GM23338 (cell line): Measurements from ENCODE around the gene CTNNA1. TPM values are rescaled to one million over a fixed set of nuclear protein-coding genes. Genes with fewer than 3 reads are reported as not detected.

Source experiments
- ATAC-seq: fragments of 200-7000 bp; cut with Tn5 transposase; 3 replicates; pipeline ENCODE4 v1.9.1; 2020
- DNase-seq: peaks from one replicate; pipeline ENCODE4 v3.0.0-alpha.2; 2015; ENCODE audit warnings: low spot score
- H2AFZ ChIP-seq: fragments of 200-600 bp; sonication (generic); 2 replicates; pipeline ENCODE4 v1.8.0; 2016; ENCODE audit warnings: antibody characterized with exemption, mild to moderate bottlenecking, moderate library complexity
- H3F3A ChIP-seq: fragments of 200-600 bp; sonication (generic); replicated peaks from 2 replicates; pipeline ENCODE4 v1.8.0; 2017; ENCODE audit warnings: antibody characterized with exemption, mixed run types, low read depth
- H3K27ac ChIP-seq: fragments of 200-600 bp; sonication (generic); 2 replicates; pipeline ENCODE4 v1.6.1; 2016; ENCODE audit warnings: low read depth
- H3K27me3 ChIP-seq: fragments of 200-600 bp; sonication (generic); 2 replicates; pipeline ENCODE4 v1.8.0; 2016; ENCODE audit warnings: mild to moderate bottlenecking, mixed run types, moderate library complexity; ENCODE audit not compliant: insufficient read depth
- H3K36me3 ChIP-seq: fragments of 200-600 bp; sonication (generic); 2 replicates; pipeline ENCODE4 v1.8.0; 2016; ENCODE audit warnings: mild to moderate bottlenecking; ENCODE audit not compliant: insufficient read depth
- H3K4me1 ChIP-seq: fragments of 200-600 bp; sonication (generic); 2 replicates; pipeline ENCODE4 v1.8.0; 2016; ENCODE audit warnings: mild to moderate bottlenecking, moderate library complexity; ENCODE audit not compliant: insufficient read depth
- H3K4me2 ChIP-seq: fragments of 200-600 bp; sonication (generic); 2 replicates; pipeline ENCODE4 v1.7.1; 2017; ENCODE audit warnings: mixed run types
- H3K4me3 ChIP-seq: fragments of 200-600 bp; sonication (generic); 2 replicates; pipeline ENCODE4 v1.6.1; 2016; ENCODE audit warnings: mixed run types
- H3K79me2 ChIP-seq: fragments of 200-600 bp; sonication (generic); replicated peaks from 2 replicates; pipeline ENCODE4 v1.8.0; 2017; ENCODE audit warnings: mild to moderate bottlenecking; ENCODE audit not compliant: insufficient read depth
- H3K9me2 ChIP-seq: fragments of 200-600 bp; sonication (generic); 2 replicates; pipeline ENCODE4 v1.8.0; 2017; ENCODE audit not compliant: insufficient read depth
- H4K20me1 ChIP-seq: fragments of 200-600 bp; sonication (generic); replicated peaks from 2 replicates; pipeline ENCODE4 v1.8.0; 2017; ENCODE audit warnings: mild to moderate bottlenecking; ENCODE audit not compliant: insufficient read depth
- H3K27ac Mint-ChIP-seq: 2 replicates; pipeline ENCODE4 v1.8.0; 2020; ENCODE audit warnings: inconsistent platforms, mild to moderate bottlenecking, moderate library complexity, mixed read lengths
- H3K27me3 Mint-ChIP-seq: 3 replicates; pipeline ENCODE4 v1.8.0; 2022; ENCODE audit warnings: low read depth, mild to moderate bottlenecking, moderate library complexity, mixed read lengths, inconsistent platforms; ENCODE audit not compliant: insufficient read depth, poor library complexity
- H3K36me3 Mint-ChIP-seq: 3 replicates; pipeline ENCODE4 v1.8.0; 2021; ENCODE audit warnings: low read depth, mild to moderate bottlenecking, inconsistent platforms, moderate library complexity, mixed read lengths
- H3K4me1 Mint-ChIP-seq: 3 replicates; pipeline ENCODE4 v1.8.0; 2020; ENCODE audit warnings: mild to moderate bottlenecking, inconsistent platforms, mixed read lengths
- H3K4me3 Mint-ChIP-seq: 3 replicates; pipeline ENCODE4 v1.8.0; 2021; ENCODE audit warnings: moderate library complexity, mild to moderate bottlenecking, inconsistent platforms, mixed read lengths
- H3K9me3 Mint-ChIP-seq: 3 replicates; pipeline ENCODE4 v1.8.0; 2020; ENCODE audit warnings: moderate library complexity, mild to moderate bottlenecking, inconsistent platforms, mixed read lengths
- CREB1 ChIP-seq: fragments of 250-450 bp; sonication (Bioruptor Pico); IDR thresholded peaks from 2 replicates; pipeline ENCODE4 v1.5.0; 2020; ENCODE audit warnings: low read depth, mild to moderate bottlenecking, moderate library complexity
- EZH2 ChIP-seq: fragments of 200-600 bp; sonication (generic); IDR thresholded peaks from one replicate; pipeline ENCODE4 v1.8.0; 2017; ENCODE audit warnings: antibody characterized with exemption, mild to moderate bottlenecking, low read depth; ENCODE audit not compliant: unreplicated experiment
- EZH2phosphoT487 ChIP-seq: fragments of 200-600 bp; sonication (generic); IDR thresholded peaks from one replicate; pipeline ENCODE4 v1.8.1; 2018; ENCODE audit warnings: antibody characterized with exemption; ENCODE audit not compliant: unreplicated experiment
- JUNB ChIP-seq: IDR thresholded peaks from one replicate; pipeline ENCODE4 v1.6.1; 2016; ENCODE audit warnings: antibody characterized with exemption; ENCODE audit not compliant: unreplicated experiment
- NANOG ChIP-seq: IDR thresholded peaks from 2 replicates; pipeline ENCODE4 v1.6.1; 2016; ENCODE audit warnings: antibody characterized with exemption, borderline replicate concordance
- POLR2AphosphoS5 ChIP-seq: IDR thresholded peaks from 2 replicates; pipeline ENCODE4 v1.6.1; 2016; ENCODE audit warnings: antibody characterized with exemption, low read depth
- STAT1 ChIP-seq: IDR thresholded peaks from one replicate; pipeline ENCODE4 v1.6.1; 2016; ENCODE audit warnings: antibody characterized with exemption; ENCODE audit not compliant: unreplicated experiment
- ZNF114 ChIP-seq: fragments of 250-450 bp; sonication (Bioruptor Pico); IDR thresholded peaks from 2 replicates; pipeline ENCODE4 v1.5.0; 2020; ENCODE audit warnings: mild to moderate bottlenecking, moderate library complexity
- ZNF331 ChIP-seq: fragments of 250-450 bp; sonication (Bioruptor Pico); IDR thresholded peaks from 2 replicates; pipeline ENCODE4 v1.5.0; 2020; ENCODE audit warnings: low read depth, mild to moderate bottlenecking, moderate library complexity
- polyA plus RNA-seq: library from polyadenylated mRNA; unstranded; fragments of >200 nt; fragmentation: Nextera tagmentation; extraction: Ambion mirVana; gene quantifications from 2 replicates; pipeline ENCODE4 v1.2.1, GENCODE V29; 2016
- total RNA-seq: library from RNA; depleted of rRNA; stranded (reverse); fragments of >200 nt; shearing (Covaris generic); gene quantifications from 2 replicates; pipeline ENCODE4 v1.2.3, GENCODE V29; 2014
- TF ChIP-seq, protein P1 (sequence below): IDR thresholded peaks from one replicate; pipeline ENCODE4 v1.6.1; 2018; ENCODE audit warnings: antibody characterized with exemption; ENCODE audit not compliant: unreplicated experiment
- TF ChIP-seq, protein P2 (sequence below), 2 experiments: fragments of 200-600 bp in 1 of 2; sonication (generic) in 1 of 2; conservative IDR thresholded peaks; 2 replicates each; pipeline versions ENCODE4 v1.5.1 to v1.6.1; 2016 to 2017; ENCODE audit warnings: antibody characterized with exemption in 2 of 2, low read depth in 2 of 2, mild to moderate bottlenecking in 2 of 2, moderate library complexity in 1 of 2
- TF ChIP-seq, protein P3 (sequence below): IDR thresholded peaks from 2 replicates; pipeline ENCODE4 v1.6.1; 2016; ENCODE audit warnings: antibody characterized with exemption
- TF ChIP-seq, protein P4 (sequence below): fragments of 250-450 bp; sonication (Bioruptor Pico); IDR thresholded peaks from 2 replicates; pipeline ENCODE4 v1.5.0; 2020; ENCODE audit warnings: mild to moderate bottlenecking, moderate library complexity

The CTNNA1 gene
- total and polyA plus RNA-seq, 2 experiments from 2014 or later: 111 to 348 TPM

DNA sequence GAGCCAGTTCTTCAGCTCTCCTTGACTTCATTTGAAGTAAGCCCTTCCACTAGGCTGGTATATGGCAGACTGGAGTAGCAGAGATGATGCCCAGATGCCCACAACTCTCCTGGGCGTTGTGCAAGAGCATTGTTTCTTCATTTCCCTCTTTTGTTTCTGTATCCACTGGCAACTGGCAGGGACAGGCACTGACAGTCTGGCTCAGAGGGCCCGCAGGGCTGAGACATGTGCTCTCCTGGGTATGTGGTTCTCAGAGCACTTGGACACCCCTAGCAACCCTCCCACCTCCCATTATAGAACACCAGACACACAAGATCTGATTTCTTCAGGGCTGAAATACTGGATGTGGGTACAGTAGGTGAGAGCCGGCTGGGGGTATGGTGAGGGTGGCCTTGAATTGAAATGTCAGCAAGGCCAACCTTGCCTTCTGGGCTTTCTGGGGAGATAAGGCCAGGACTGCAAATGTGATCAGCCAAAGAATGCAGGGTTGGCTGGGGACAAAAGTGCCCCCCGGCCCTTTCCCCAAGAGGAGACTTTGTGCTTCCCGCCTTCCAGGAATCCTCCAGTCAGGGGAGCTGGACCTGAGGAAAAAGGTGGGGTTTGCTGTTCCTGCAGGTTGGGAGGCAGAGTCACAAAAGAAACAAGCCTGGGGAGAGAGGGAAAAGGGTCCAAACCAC lies 28.6 kb upstream of the CTNNA1 start:
- H3K36me3 Mint-ChIP-seq: no peaks in the 10 kb centered on the region; the same call in 2 of the 3 replicates
- H3K4me3 Mint-ChIP-seq: no peak overlapping the region
- peak overlapping the region; percentile 85 for H2AFZ ChIP-seq
- peak overlapping the region; percentile 60 for H3K4me2 ChIP-seq
- no peaks in the 10 kb centered on the region for H4K20me1 ChIP-seq
- no peaks in the 10 kb centered on the region for H3K36me3 ChIP-seq
- peaks cover 45% of the 10 kb centered on the region for H3K4me1 Mint-ChIP-seq
- no peaks in the 10 kb centered on the region for H3K27me3 ChIP-seq
- H3K9me2 ChIP-seq: no peaks in the 10 kb centered on the region
- H3K4me1 ChIP-seq: peaks cover 34% of the 10 kb centered on the region
- TF ChIP-seq, protein P1, sequence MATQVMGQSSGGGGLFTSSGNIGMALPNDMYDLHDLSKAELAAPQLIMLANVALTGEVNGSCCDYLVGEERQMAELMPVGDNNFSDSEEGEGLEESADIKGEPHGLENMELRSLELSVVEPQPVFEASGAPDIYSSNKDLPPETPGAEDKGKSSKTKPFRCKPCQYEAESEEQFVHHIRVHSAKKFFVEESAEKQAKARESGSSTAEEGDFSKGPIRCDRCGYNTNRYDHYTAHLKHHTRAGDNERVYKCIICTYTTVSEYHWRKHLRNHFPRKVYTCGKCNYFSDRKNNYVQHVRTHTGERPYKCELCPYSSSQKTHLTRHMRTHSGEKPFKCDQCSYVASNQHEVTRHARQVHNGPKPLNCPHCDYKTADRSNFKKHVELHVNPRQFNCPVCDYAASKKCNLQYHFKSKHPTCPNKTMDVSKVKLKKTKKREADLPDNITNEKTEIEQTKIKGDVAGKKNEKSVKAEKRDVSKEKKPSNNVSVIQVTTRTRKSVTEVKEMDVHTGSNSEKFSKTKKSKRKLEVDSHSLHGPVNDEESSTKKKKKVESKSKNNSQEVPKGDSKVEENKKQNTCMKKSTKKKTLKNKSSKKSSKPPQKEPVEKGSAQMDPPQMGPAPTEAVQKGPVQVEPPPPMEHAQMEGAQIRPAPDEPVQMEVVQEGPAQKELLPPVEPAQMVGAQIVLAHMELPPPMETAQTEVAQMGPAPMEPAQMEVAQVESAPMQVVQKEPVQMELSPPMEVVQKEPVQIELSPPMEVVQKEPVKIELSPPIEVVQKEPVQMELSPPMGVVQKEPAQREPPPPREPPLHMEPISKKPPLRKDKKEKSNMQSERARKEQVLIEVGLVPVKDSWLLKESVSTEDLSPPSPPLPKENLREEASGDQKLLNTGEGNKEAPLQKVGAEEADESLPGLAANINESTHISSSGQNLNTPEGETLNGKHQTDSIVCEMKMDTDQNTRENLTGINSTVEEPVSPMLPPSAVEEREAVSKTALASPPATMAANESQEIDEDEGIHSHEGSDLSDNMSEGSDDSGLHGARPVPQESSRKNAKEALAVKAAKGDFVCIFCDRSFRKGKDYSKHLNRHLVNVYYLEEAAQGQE: no peak
- TF ChIP-seq ZNF331 (CRISPR knock-in tag) (no peak), EZH2phosphoT487 (no peak), CREB1 (no peak), EZH2 (no peak), ZNF114 (CRISPR knock-in tag) (no peak), NANOG (no peak), JUNB (no peak), STAT1 (no peak), POLR2AphosphoS5 (no peak)
- TF ChIP-seq, protein P2, sequence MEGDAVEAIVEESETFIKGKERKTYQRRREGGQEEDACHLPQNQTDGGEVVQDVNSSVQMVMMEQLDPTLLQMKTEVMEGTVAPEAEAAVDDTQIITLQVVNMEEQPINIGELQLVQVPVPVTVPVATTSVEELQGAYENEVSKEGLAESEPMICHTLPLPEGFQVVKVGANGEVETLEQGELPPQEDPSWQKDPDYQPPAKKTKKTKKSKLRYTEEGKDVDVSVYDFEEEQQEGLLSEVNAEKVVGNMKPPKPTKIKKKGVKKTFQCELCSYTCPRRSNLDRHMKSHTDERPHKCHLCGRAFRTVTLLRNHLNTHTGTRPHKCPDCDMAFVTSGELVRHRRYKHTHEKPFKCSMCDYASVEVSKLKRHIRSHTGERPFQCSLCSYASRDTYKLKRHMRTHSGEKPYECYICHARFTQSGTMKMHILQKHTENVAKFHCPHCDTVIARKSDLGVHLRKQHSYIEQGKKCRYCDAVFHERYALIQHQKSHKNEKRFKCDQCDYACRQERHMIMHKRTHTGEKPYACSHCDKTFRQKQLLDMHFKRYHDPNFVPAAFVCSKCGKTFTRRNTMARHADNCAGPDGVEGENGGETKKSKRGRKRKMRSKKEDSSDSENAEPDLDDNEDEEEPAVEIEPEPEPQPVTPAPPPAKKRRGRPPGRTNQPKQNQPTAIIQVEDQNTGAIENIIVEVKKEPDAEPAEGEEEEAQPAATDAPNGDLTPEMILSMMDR (conservative IDR thresholded peaks at IDR 0.05; ENCODE audit: low read depth in 2 of 2): no peak
- TF ChIP-seq, protein P3, sequence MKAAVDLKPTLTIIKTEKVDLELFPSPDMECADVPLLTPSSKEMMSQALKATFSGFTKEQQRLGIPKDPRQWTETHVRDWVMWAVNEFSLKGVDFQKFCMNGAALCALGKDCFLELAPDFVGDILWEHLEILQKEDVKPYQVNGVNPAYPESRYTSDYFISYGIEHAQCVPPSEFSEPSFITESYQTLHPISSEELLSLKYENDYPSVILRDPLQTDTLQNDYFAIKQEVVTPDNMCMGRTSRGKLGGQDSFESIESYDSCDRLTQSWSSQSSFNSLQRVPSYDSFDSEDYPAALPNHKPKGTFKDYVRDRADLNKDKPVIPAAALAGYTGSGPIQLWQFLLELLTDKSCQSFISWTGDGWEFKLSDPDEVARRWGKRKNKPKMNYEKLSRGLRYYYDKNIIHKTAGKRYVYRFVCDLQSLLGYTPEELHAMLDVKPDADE: no peak
- TF ChIP-seq, protein P4, sequence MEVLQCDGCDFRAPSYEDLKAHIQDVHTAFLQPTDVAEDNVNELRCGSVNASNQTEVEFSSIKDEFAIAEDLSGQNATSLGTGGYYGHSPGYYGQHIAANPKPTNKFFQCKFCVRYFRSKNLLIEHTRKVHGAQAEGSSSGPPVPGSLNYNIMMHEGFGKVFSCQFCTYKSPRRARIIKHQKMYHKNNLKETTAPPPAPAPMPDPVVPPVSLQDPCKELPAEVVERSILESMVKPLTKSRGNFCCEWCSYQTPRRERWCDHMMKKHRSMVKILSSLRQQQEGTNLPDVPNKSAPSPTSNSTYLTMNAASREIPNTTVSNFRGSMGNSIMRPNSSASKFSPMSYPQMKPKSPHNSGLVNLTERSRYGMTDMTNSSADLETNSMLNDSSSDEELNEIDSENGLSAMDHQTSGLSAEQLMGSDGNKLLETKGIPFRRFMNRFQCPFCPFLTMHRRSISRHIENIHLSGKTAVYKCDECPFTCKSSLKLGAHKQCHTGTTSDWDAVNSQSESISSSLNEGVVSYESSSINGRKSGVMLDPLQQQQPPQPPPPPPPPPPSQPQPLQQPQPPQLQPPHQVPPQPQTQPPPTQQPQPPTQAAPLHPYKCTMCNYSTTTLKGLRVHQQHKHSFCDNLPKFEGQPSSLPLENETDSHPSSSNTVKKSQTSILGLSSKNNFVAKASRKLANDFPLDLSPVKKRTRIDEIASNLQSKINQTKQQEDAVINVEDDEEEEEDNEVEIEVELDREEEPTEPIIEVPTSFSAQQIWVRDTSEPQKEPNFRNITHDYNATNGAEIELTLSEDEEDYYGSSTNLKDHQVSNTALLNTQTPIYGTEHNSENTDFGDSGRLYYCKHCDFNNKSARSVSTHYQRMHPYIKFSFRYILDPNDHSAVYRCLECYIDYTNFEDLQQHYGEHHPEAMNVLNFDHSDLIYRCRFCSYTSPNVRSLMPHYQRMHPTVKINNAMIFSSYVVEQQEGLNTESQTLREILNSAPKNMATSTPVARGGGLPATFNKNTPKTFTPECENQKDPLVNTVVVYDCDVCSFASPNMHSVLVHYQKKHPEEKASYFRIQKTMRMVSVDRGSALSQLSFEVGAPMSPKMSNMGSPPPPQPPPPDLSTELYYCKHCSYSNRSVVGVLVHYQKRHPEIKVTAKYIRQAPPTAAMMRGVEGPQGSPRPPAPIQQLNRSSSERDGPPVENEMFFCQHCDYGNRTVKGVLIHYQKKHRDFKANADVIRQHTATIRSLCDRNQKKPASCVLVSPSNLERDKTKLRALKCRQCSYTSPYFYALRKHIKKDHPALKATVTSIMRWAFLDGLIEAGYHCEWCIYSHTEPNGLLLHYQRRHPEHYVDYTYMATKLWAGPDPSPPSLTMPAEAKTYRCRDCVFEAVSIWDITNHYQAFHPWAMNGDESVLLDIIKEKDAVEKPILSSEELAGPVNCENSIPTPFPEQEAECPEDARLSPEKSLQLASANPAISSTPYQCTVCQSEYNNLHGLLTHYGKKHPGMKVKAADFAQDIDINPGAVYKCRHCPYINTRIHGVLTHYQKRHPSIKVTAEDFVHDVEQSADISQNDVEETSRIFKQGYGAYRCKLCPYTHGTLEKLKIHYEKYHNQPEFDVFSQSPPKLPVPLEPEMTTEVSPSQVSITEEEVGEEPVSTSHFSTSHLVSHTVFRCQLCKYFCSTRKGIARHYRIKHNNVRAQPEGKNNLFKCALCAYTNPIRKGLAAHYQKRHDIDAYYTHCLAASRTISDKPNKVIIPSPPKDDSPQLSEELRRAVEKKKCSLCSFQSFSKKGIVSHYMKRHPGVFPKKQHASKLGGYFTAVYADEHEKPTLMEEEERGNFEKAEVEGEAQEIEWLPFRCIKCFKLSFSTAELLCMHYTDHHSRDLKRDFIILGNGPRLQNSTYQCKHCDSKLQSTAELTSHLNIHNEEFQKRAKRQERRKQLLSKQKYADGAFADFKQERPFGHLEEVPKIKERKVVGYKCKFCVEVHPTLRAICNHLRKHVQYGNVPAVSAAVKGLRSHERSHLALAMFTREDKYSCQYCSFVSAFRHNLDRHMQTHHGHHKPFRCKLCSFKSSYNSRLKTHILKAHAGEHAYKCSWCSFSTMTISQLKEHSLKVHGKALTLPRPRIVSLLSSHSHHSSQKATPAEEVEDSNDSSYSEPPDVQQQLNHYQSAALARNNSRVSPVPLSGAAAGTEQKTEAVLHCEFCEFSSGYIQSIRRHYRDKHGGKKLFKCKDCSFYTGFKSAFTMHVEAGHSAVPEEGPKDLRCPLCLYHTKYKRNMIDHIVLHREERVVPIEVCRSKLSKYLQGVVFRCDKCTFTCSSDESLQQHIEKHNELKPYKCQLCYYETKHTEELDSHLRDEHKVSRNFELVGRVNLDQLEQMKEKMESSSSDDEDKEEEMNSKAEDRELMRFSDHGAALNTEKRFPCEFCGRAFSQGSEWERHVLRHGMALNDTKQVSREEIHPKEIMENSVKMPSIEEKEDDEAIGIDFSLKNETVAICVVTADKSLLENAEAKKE (CRISPR knock-in tag): no peak
- no peaks in the 10 kb centered on the region for H3K79me2 ChIP-seq
- 0 out of 2 replicates have a peak overlapping the region, but pooled peaks have one; percentile 17 for H3K27ac Mint-ChIP-seq
- H3K4me3 ChIP-seq: no peak overlapping the region
- peak overlapping the region; percentile 94 for H3K27ac ChIP-seq
- no peaks in the 10 kb centered on the region; the same call in 2 of the 3 replicates for H3K9me3 Mint-ChIP-seq
- peaks cover 10% of the 10 kb centered on the region for H3K27me3 Mint-ChIP-seq
- peaks cover 2% of the 10 kb centered on the region; the same call in 1 of the 2 replicates for H3F3A ChIP-seq
- peak; percentile 35 for DNase-seq
- peak; percentile 18 for ATAC-seq
